H1 (cell line): ENCODE results near the gene BRI3BP. TPM values are rescaled to one million over a fixed set of nuclear protein-coding genes. Genes with fewer than 3 reads are reported as not detected.

Experiments used
- CTCF ChIA-PET: fragments of 300-600 bp; sonication (Branson Sonifier 250); formaldehyde crosslinking; loops from one replicate; lab custom pipeline; 2021; ENCODE audit not compliant: partially characterized antibody; lab: Charles Lee
- POLR2A ChIA-PET: fragments of 300-600 bp; sonication (Branson Sonifier 250); formaldehyde crosslinking; loops from one replicate; lab custom pipeline; 2021; ENCODE audit warnings: inconsistent platforms; ENCODE audit not compliant: partially characterized antibody; lab: Charles Lee
- DNase-seq, 2 experiments: peaks; one replicate each; pipeline versions ENCODE4 v3.0.0 to v3.0.0-alpha.2; 2010 to 2022; ENCODE audit warnings: low spot score in 2 of 2, low read depth in 1 of 2, mixed read lengths in 1 of 2
- FAIRE-seq: peaks from 2 replicates; lab custom pipeline; 2011; peaks lifted over from hg19 to GRCh38; lab: Jason Lieb, UNC
- H2AFZ ChIP-seq: 2 replicates; pipeline ENCODE4 v1.8.1; 2012; ENCODE audit warnings: low read length, inconsistent platforms
- H2AK5ac ChIP-seq: 2 replicates; pipeline ENCODE4 v1.6.1; 2013; ENCODE audit warnings: low read depth, low read length
- H2BK120ac ChIP-seq: replicated peaks from 2 replicates; pipeline ENCODE3; 2013; ENCODE audit warnings: low read depth, low read length, inconsistent platforms
- H2BK12ac ChIP-seq: 2 replicates; pipeline ENCODE4 v1.6.1; 2013; ENCODE audit warnings: low read depth, low read length
- H2BK15ac ChIP-seq: 2 replicates; pipeline ENCODE4 v1.6.1; 2013; ENCODE audit warnings: low read length
- H2BK20ac ChIP-seq: 2 replicates; pipeline ENCODE4 v1.6.1; 2013; ENCODE audit warnings: low read length
- H2BK5ac ChIP-seq: 2 replicates; pipeline ENCODE4 v1.6.1; 2013; ENCODE audit warnings: low read depth, low read length
- H3K14ac ChIP-seq: 2 replicates; pipeline ENCODE4 v1.6.1; 2013; ENCODE audit warnings: inconsistent platforms; ENCODE audit not compliant: insufficient read length
- H3K18ac ChIP-seq: 2 replicates; pipeline ENCODE4 v1.6.1; 2013; ENCODE audit warnings: low read length; ENCODE audit errors: extremely low read depth
- H3K23ac ChIP-seq: 2 replicates; pipeline ENCODE4 v1.6.1; 2013; ENCODE audit warnings: inconsistent platforms; ENCODE audit not compliant: insufficient read length
- H3K23me2 ChIP-seq: 2 replicates; pipeline ENCODE4 v1.6.1; 2013; ENCODE audit warnings: low read depth, low read length
- H3K27ac ChIP-seq: 2 replicates; pipeline ENCODE4 v1.6.1; 2011; ENCODE audit warnings: low read depth, low read length, inconsistent platforms
- H3K27me3 ChIP-seq, 4 experiments: replicated peaks in 1 of 4; 1 replicate in 1 of 4; 2 replicates in 3 of 4; pipeline versions ENCODE4 v1.6.1 to v1.8.1; 2011 to 2013; ENCODE audit warnings: low read length in 3 of 4, mild to moderate bottlenecking in 3 of 4, inconsistent platforms in 2 of 4, mixed read lengths in 2 of 4, moderate library complexity in 1 of 4; ENCODE audit not compliant: control insufficient read depth in 3 of 4, insufficient read depth in 3 of 4; ENCODE audit errors: extremely low read depth in 1 of 4
- H3K36me3 ChIP-seq, 4 experiments: 2 replicates each; pipeline versions ENCODE4 v1.6.1 to v1.8.1; 2011 to 2013; ENCODE audit warnings: mild to moderate bottlenecking in 4 of 4, low read length in 3 of 4, moderate library complexity in 2 of 4, control low read depth in 1 of 4, inconsistent platforms in 1 of 4; ENCODE audit not compliant: insufficient read depth in 4 of 4, control insufficient read depth in 2 of 4
- H3K4ac ChIP-seq: replicated peaks from 2 replicates; pipeline ENCODE3; 2013; ENCODE audit warnings: low read length, low read depth, mixed read lengths, inconsistent platforms; ENCODE audit not compliant: insufficient read length
- H3K4me1 ChIP-seq, 4 experiments: replicated peaks in 1 of 4; 1 replicate in 1 of 4; 2 replicates in 3 of 4; pipeline versions ENCODE4 v1.6.1 to v1.8.1; 2011 to 2013; ENCODE audit warnings: low read length in 3 of 4, inconsistent platforms in 2 of 4, mixed read lengths in 1 of 4; ENCODE audit not compliant: insufficient read depth in 4 of 4, control insufficient read depth in 3 of 4
- H3K4me2 ChIP-seq, 2 experiments: 2 replicates each; pipeline versions ENCODE4 v1.6.1 to v1.8.1; 2011 to 2013; ENCODE audit warnings: low read depth in 2 of 2, low read length in 2 of 2, control low read depth in 1 of 2, inconsistent platforms in 1 of 2, mild to moderate bottlenecking in 1 of 2; ENCODE audit not compliant: insufficient read depth in 1 of 2
- H3K4me3 ChIP-seq, 4 experiments: fragments of 200-600, 300-600 bp in 1 of 4; sonication (generic), shearing (Covaris generic), sonication (Bioruptor Twin) in 1 of 4; 2 replicates each; pipeline versions ENCODE4 v1.5.1 to v1.8.1; 2011 to 2016; ENCODE audit warnings: low read length in 4 of 4, low read depth in 3 of 4, control low read depth in 2 of 4, inconsistent platforms in 2 of 4, mild to moderate bottlenecking in 2 of 4, mixed read lengths in 1 of 4, moderate library complexity in 1 of 4; ENCODE audit not compliant: insufficient read depth in 2 of 4; ENCODE audit errors: extremely low read depth in 1 of 4
- H3K56ac ChIP-seq: replicated peaks from 2 replicates; pipeline ENCODE3; 2013; ENCODE audit warnings: low read depth, mild to moderate bottlenecking, mixed read lengths, low read length, inconsistent platforms; ENCODE audit not compliant: insufficient read length
- H3K79me1 ChIP-seq: 2 replicates; pipeline ENCODE4 v1.6.1; 2013; ENCODE audit warnings: low read depth, low read length, control low read depth
- H3K79me2 ChIP-seq, 2 experiments: 2 replicates each; pipeline versions ENCODE4 v1.6.1 to v1.8.1; 2012 to 2013; ENCODE audit warnings: low read length in 2 of 2, mild to moderate bottlenecking in 2 of 2, inconsistent platforms in 1 of 2; ENCODE audit not compliant: insufficient read depth in 2 of 2, control insufficient read depth in 1 of 2
- H3K9ac ChIP-seq, 4 experiments: replicated peaks in 1 of 4; 1 replicate in 1 of 4; 2 replicates in 3 of 4; pipeline versions ENCODE4 v1.6.1 to v1.8.1; 2011 to 2013; ENCODE audit warnings: low read depth in 3 of 4, low read length in 3 of 4, control low read depth in 2 of 4, mild to moderate bottlenecking in 2 of 4, moderate library complexity in 2 of 4, inconsistent platforms in 1 of 4; ENCODE audit errors: extremely low read depth in 1 of 4
- H3K9me3 ChIP-seq, 2 experiments: 2 replicates each; pipeline versions ENCODE4 v1.6.1 to v1.8.1; 2012 to 2013; ENCODE audit warnings: mild to moderate bottlenecking in 2 of 2, moderate library complexity in 2 of 2, control low read depth in 1 of 2, inconsistent platforms in 1 of 2, low read depth in 1 of 2, low read length in 1 of 2, mixed read lengths in 1 of 2; ENCODE audit not compliant: insufficient read depth in 2 of 2
- H4K20me1 ChIP-seq, 2 experiments: replicated peaks in 1 of 2; 2 replicates each; pipeline versions ENCODE3 to v1.8.1; 2011 to 2013; ENCODE audit warnings: inconsistent platforms in 2 of 2, low read length in 2 of 2, mild to moderate bottlenecking in 1 of 2; ENCODE audit not compliant: insufficient read depth in 2 of 2, control insufficient read depth in 1 of 2
- H4K5ac ChIP-seq: 2 replicates; pipeline ENCODE4 v1.6.1; 2013; ENCODE audit warnings: low read length, low read depth, mixed read lengths, inconsistent platforms; ENCODE audit not compliant: insufficient read length
- H4K8ac ChIP-seq: 2 replicates; pipeline ENCODE4 v1.8.0; 2013; ENCODE audit warnings: mild to moderate bottlenecking, moderate library complexity, low read length, inconsistent platforms; ENCODE audit not compliant: insufficient read depth; ENCODE audit errors: extremely low read depth
- H4K91ac ChIP-seq: replicated peaks from 2 replicates; pipeline ENCODE3; 2013; ENCODE audit warnings: low read length, mixed read lengths, inconsistent platforms; ENCODE audit not compliant: insufficient read length
- KDM1A ChIP-seq: fragments of 200-600, 300-600 bp; sonication (generic); IDR thresholded peaks from 2 replicates; pipeline ENCODE4 v1.7.1; 2016; ENCODE audit warnings: mild to moderate bottlenecking, low read length, borderline replicate concordance
- POLR2AphosphoS5 ChIP-seq: IDR thresholded peaks from 2 replicates; pipeline ENCODE4 v1.6.1; 2011; ENCODE audit warnings: low read depth, low read length
- TAF1 ChIP-seq: IDR thresholded peaks from 2 replicates; pipeline ENCODE4 v1.6.1; 2011; ENCODE audit warnings: mild to moderate bottlenecking, low read depth, low read length
- ZNF274 ChIP-seq: IDR thresholded peaks from 2 replicates; pipeline ENCODE4 v1.7.0; 2012; ENCODE audit warnings: low read length, borderline replicate concordance; ENCODE audit errors: extremely low read depth
- WGBS, 2 experiments: shearing (Covaris generic) in 1 of 2; methylation state at CpG; one replicate each; pipeline versions ENCODE4 v1.1.6 to v1.1.7; 2013 to 2015; ENCODE audit warnings: low lambda C conversion rate in 2 of 2, mixed read lengths in 2 of 2, inconsistent platforms in 1 of 2, low coverage in 1 of 2, missing lambda C conversion rate in 1 of 2; ENCODE audit not compliant: insufficient replicate concordance in 2 of 2, insufficient coverage in 1 of 2, insufficient read length in 1 of 2; ENCODE audit errors: extremely low coverage in 1 of 2, missing lambda C conversion rate in 1 of 2; 5-methylcytosine and 5-hydroxymethylcytosine counted together
- polyA plus RNA-seq, 7 experiments: library from polyadenylated mRNA; depleted of rRNA in 3 of 7; stranded (reverse) in 5 of 7; unstranded in 2 of 7; fragments of >200 nt in 5 of 7; fragments of 200-250 nt in 2 of 7; gene quantifications; 1 replicate in 5 of 7; 2 replicates in 1 of 7; 4 replicates in 1 of 7; pipeline versions ENCODE4 v1.2.1 to v1.2.3, GENCODE V29; 2011 to 2013; ENCODE audit warnings: missing spikeins in 2 of 7, mixed read lengths in 2 of 7
- total RNA-seq: library from RNA; stranded (reverse); fragmentation: NEBNext Ultra II Directional; extraction: Animal tissue kit (Norgen Biotek cat#: 25700); gene quantifications from 2 replicates; pipeline ENCODE4 v1.2.1, GENCODE V29; 2021

BRI3BP gene
- total and polyA plus RNA-seq, 2 of the 8 experiments (the other 6 are each of a cell fraction or from before 2014, with no cell fraction given): 5.4 to 14.2 TPM

DNA sequence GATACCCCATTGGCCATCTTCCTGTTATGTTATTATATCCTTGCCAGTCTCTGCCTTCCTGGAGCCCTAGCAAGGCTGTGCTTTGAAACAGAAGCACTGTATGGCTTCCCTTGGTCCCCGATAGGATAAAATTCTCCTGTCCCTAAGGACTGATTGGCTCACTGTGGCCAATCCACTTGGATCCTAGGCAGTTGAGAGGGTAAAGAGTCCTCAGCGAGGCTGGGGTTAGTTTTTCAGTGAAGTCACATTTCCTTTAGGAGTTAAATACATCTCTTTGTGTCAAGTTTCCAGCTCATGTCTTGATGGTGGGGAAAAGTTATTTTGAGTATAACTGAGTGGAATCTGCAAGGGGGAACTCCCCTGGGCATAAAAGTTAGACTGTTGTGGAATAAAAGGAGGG, 79.1 kb downstream of the BRI3BP start:
- CTCF ChIA-PET: interaction anchor here (1.0 kb wide), 1 partner anchor 132 kb away, joined by 3 read pairs; no protein-coding TSS in a partner anchor
- Histone ChIP-seq H3K27ac (no peak overlapping the region; the same call in 1 of the 2 replicates), H3K79me2 (peaks cover 3 to 50% of the 10 kb centered on the region in 2 experiments; a peak in 3 of 4 replicates)

More for the DNA sequence above, 79.1 kb downstream of the BRI3BP start:
- Histone ChIP-seq H4K20me1 (peaks cover 16 to 22% of the 10 kb centered on the region in 2 experiments), H2BK15ac (no peak overlapping the region), H3K4me2 (no peak overlapping the region), H2BK5ac (no peak overlapping the region), H3K4me1 (peaks cover 0 to 4% (median 2%) of the 10 kb centered on the region in 4 experiments; a peak in 2 of 7 replicates), H3K23ac (no peak overlapping the region), H3K79me1 (peaks cover 18% of the 10 kb centered on the region), H2AK5ac (no peak overlapping the region), H2BK120ac (no peak overlapping the region), H4K8ac (no peak overlapping the region), H4K91ac (no peak overlapping the region), H3K4me3 (no peak overlapping the region), H3K14ac (no peak overlapping the region), H2BK20ac (no peak overlapping the region), H3K56ac (no peak overlapping the region), H3K27me3 (no peaks in the 10 kb centered on the region), H3K36me3 (peaks cover 8 to 21% (median 12%) of the 10 kb centered on the region in 4 experiments), H3K9me3 (no peaks in the 10 kb centered on the region), H3K23me2 (no peaks in the 10 kb centered on the region), H3K18ac (no peak overlapping the region)
- no peak for DNase-seq
- WGBS, 2 experiments: 94% methylated on average over 2 of the region's 2 CpGs; no CpG with 5 or more reads in 1 of the 2 experiments
- POLR2A ChIA-PET: no interaction called here
- TF ChIP-seq KDM1A (no peak), POLR2AphosphoS5 (no peak), TAF1 (no peak), ZNF274 (no peak)
- TF ChIP-seq, all 59 proteins: peak for 0
- Histone ChIP-seq H2BK12ac (no peak overlapping the region), H3K4ac (no peak overlapping the region), H4K5ac (no peak overlapping the region), H3K9ac (no peak overlapping the region), H2AFZ (no peak overlapping the region)
- FAIRE-seq: no peak
